Measurements from ENCODE around the gene VAV3.

Gene VAV3

DNA sequence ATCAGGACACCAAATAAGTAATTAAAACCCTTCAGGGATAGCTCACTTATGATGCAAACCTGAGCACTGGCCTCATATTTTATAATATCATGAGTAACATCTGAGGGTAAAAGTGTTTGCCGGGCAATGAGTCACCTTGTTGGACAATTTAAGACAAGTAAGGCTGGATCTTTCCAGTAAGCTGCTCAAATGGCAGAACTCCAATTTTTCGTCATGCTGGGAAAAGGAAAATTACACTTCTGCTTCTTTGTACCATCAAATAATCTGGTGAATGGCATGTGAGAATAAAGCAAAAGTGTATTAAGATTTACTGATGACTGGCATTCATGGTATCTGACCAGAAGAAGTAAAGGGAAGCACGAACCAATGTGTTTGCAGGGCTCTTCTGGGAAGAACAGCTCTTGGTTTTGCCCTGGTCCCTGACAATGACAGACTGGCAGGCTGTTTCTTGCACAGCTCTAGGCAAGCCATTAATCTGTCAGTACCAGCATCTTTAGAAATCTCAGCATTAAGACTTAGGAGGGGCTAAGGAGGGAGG lies 392.2 kb downstream of the VAV3 start:
- DNase-seq (ENCODE audit: low spot score): peak; percentile 53

DNA sequence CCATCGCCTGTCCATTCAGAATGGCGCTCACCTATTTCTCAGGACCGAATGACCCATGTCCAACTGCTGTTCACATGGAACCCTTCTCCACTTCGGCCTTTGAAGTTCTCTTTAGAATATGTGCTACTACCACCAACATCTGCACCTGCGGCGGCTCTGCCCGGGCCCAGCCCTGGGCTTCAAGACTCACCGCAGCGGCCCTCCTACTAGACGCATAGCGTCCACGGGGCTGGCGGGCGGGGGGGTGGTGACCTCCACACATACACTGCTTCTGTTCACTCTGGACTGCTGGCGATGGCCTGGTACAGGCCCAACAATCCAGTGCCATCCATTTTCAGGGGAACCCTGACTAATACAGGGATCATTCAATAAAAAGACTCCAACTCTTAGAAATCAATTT lies 394.2 kb downstream of the VAV3 start:
- DNase-seq (ENCODE audit: low spot score): no peak

DNA sequence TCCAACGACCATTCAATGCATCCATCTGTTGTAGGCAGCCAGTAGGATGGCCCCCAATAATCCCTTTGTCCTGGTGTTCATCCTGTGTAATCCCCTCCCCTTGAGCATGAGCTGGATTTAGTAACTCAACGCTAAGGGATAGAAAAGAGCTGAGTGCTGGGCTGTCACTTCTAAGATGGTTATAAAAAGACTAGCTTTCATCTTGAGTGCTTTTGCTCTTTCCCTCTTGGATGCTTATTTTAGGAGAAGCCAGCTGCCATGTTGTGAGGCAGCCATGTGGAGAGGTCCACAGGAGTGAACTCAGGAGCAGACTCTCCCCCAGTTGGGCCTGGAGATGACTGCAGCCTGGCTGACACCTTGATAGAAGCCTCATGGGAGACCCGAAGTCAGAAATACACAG lies 401.5 kb downstream of the VAV3 start:
- no peak for DNase-seq (ENCODE audit: low spot score)

- DNase-seq (ENCODE audit: low spot score): no peak
These were observed 405.1 kb downstream of the VAV3 start for GRCh38 chr1:107559881-107560280.

DNA sequence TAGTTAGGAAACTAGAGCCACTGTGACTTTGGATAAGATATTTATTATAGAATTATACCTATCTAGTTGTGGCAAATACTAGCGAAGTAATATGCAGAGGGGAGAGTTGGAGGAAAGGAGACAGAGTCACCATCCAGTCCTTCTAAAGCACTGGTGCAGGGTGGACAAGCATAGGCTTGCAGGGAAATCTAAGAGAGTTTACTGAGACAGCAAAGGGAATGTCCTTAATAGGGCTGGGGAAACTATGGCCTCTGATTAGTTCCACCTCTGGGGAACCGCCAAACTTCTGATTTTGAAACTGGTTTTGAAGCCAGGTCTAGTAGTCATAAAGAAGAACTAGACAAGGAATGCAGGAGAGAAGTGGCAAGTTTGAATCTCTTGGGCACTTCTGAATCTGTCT lies 407.9 kb downstream of the VAV3 start:
- DNase-seq (ENCODE audit: low spot score): no peak

GRCh38 chr1:107555578-107555977 lies 409.4 kb downstream of the VAV3 start:
- DNase-seq (ENCODE audit: low spot score): no peak

GRCh38 chr1:107552781-107553180 lies 412.2 kb downstream of the VAV3 start:
- no peak for DNase-seq (ENCODE audit: low spot score)

- DNase-seq (ENCODE audit: low spot score): no peak
These were observed 413.5 kb downstream of the VAV3 start for GRCh38 chr1:107551456-107551855.

DNA sequence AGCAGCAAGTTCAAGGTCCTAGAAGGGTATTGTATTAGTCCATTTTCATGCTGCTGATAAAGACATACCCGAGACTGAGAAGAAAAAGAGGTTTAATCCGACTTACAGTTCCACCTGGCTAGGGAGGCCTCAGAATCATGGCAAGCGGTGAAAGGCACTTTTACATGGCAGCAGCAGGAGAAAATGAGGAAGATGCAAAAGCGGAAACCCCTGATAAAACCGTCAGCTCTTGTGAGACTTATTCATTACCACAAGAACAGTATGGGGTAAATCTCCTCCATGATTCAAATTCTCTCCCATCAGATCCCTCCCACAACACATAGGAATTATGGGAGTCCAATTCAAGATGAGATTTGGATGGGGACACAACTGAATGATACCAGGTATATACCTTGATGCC lies 414.6 kb downstream of the VAV3 start:
- DNase-seq (ENCODE audit: low spot score): no peak

DNA sequence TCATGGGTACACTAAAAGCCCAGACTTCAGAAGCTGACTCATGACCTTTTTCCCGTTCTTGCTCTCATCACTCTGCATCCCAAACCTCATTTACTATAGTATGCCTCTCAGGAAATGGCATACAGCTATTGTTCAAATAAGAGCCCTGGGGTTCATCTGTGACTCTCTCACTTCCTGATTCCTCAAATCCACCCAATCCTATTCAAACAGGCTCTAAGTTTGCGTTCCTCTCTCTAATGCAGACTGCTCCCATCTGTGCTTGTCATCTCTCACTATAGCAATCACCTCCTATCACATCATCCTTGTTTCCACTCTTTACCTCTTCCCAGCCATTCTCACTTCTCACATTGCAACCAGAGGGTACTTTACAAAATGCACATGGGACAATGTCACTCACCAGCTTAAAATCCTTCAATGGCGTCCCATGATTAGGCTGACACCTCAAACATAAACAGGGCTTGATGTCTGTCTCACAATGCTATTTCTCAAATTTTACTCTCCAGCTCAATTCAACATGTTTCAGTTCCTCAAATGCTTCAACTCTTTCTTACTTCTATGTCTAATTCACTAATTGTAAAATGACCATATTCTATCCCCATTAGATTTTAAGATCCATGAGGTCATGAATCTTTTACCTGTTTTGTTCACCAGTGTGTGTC lies 415.7 kb downstream of the VAV3 start:
- no peak for DNase-seq (ENCODE audit: low spot score)

- no peak for DNase-seq (ENCODE audit: low spot score)
These were observed 416.7 kb downstream of the VAV3 start for GRCh38 chr1:107548276-107548675.

DNA sequence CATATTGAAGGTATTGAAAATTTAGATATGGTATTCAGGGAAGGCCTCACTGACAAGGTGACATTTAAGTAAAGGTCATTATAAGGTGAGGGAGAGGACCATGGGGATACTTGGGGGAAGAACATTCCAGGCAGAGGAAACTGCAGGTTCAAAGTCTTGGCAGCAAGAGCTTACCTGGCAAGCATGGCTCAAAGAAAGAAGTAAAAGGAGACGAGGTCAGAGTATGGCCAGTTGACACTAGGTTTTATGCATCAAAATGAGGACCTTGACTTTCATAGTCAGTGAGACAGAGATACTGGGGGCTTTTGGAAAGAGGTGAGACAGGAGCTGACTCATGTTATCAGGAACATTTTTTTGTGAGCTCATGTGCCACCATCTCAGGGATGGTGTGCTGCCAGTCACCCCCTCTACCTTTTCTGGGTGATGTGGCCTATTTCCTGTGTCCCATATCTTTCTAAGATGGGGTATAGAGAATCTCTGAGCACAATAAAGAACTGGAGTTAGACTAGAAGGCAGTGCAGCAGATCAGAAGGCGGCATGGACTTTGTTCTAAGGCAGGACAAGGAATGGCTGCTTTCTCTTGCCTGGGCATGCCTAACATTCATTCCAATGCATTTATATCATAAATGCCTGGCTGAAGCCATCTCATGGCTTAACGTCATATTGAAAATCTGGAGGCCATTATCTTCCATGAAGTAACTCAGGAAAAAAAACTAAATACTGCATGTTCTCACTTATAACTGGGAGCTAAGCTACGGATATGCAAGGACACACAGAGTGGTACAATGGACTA lies 417.4 kb downstream of the VAV3 start:
- DNase-seq (ENCODE audit: low spot score): no peak

DNA sequence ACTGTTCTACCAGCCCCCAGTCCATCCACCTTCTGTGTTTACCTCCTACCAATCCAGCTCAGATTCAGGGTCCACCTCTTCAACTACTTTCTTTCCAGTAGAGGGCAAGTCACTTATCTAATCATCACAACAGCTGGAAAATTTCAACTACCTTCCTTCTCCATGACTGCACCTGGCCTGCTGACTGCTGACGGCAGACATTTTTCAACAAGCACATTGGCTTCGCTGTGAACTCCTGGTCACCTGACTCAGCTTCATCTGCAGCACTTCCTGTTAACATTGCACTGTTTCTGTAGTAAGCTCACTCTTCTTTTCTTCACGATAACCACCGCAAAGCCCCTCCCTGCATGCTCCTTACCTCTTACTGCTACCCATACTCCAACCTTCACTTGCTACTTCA lies 418.4 kb downstream of the VAV3 start:
- no peak for DNase-seq (ENCODE audit: low spot score)

DNA sequence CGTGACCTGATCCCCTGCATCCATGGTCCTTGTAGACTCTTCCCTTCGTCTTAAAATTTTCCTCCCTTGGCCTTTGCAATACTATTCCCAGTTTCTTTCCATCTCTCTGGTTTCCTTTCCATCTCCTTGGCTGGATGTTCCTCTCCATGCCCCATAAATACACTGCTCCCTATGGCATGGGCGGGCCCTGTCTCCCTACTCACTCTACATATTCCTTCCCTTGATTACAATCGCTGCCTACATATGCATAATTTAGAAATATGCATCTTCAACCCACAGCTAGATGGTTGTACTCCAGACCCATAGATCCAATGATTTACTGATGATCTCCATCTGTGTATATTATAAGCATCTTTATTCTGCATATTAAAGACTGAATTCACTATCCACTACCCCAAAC lies 419.1 kb downstream of the VAV3 start:
- no peak for DNase-seq (ENCODE audit: low spot score)

GRCh38 chr1:107545056-107545577 lies 419.9 kb downstream of the VAV3 start:
- no peak for DNase-seq (ENCODE audit: low spot score)

DNA sequence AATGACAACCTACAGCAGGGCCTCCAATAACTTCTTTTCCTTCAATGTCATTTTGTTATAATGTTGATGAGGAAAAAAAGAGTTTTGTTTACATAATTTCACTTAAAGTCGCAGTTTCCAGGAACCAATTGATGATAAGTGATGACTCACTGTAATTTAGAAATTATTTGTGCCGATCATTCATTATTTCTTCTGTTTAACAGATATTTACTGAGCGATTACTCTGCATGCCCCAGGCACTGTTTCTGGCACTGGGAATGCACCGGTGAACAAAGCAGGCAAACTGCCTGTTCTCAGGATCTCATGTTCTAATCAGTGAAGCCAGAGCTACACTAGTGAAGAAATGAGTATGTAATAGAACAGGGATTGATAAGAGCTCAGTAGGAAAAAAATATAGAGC lies 420.7 kb downstream of the VAV3 start:
- no peak for DNase-seq (ENCODE audit: low spot score)

- no peak for DNase-seq (ENCODE audit: low spot score)
These were observed 423.6 kb downstream of the VAV3 start for GRCh38 chr1:107541412-107541811.

DNA sequence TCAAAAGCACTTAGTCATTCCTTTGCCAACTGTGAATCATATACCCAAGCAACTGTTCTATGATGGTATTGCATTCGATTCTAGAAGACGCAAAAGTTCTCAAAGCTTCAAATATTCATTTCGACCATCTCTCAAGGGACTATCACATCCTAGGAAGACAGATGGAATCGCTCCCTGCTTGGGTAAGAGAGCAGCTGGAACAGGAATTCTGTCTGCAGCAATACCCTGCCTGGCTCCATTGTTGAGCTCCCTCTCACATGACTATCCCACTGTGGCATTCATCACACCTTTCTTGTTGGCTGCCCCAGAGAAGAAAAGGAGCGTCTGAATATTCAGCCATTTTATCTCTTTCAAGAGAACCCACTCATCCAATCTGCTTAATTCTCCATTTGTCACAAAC lies 426.5 kb downstream of the VAV3 start:
- no peak for DNase-seq (ENCODE audit: low spot score)

DNA sequence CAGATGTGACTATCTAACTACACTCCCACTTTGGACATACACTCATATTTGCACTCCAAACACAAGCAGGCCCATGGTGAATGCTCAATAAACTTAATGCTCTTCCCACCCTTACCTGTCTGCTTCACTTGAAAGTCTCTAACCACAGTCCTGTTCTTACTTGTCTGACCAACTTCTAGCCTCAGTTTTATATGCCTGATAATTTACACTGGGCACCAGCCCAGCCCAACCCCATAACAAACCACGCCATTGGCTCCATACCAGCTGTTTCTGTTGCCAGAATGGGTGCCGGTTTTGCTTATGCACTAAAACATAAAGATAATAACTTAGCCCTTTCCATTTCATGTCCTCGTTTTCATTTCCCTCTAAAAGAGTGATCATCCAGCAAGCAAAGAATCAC lies 428.7 kb downstream of the VAV3 start:
- no peak for DNase-seq (ENCODE audit: low spot score)

GRCh38 chr1:107535091-107535490 lies 429.9 kb downstream of the VAV3 start:
- no peak for DNase-seq (ENCODE audit: low spot score)

GRCh38 chr1:107534632-107535031 lies 430.3 kb downstream of the VAV3 start:
- no peak for DNase-seq (ENCODE audit: low spot score)

GRCh38 chr1:107533436-107533835 lies 431.5 kb downstream of the VAV3 start:
- no peak for DNase-seq (ENCODE audit: low spot score)

- DNase-seq (ENCODE audit: low spot score): no peak
These were observed 432.7 kb downstream of the VAV3 start for GRCh38 chr1:107532318-107532717.

Measured in RKO (cell line).